ENCODE data around the gene KCND2.
"Not testable (repeated sequence)": the region's sequence is repeated elsewhere in the genome, so short reads cannot be mapped to it uniquely, and the experiment has no call there.

KCND2 gene

GRCh38 chr7:120272701-120273475, at the start of gene KCND2:
KCND2 (plus strand) TSS chr7:120273175.
- ATAC-seq = no peak

- no peak for ATAC-seq
Observed at GRCh38 chr7:120226188-120226587, 46.8 kb upstream of the KCND2 start.

- ATAC-seq = no peak
Observed at GRCh38 chr7:120227255-120227654, 45.7 kb upstream of the KCND2 start.

GRCh38 chr7:120229084-120229483, 43.9 kb upstream of the KCND2 start:
- no peak for ATAC-seq

GRCh38 chr7:120233338-120233737, 39.6 kb upstream of the KCND2 start:
- no peak for ATAC-seq

- ATAC-seq = not testable (repeated sequence)
Observed at GRCh38 chr7:120240350-120240749, 32.6 kb upstream of the KCND2 start.

- ATAC-seq = no peak
Observed at GRCh38 chr7:120241973-120242372, 31.0 kb upstream of the KCND2 start.

GRCh38 chr7:120254845-120255244, 18.1 kb upstream of the KCND2 start:
- no peak for ATAC-seq

GRCh38 chr7:120256344-120257070, 16.5 kb upstream of the KCND2 start:
- no peak for ATAC-seq

- no peak for ATAC-seq
Observed at GRCh38 chr7:120259386-120259785, 13.6 kb upstream of the KCND2 start.

GRCh38 chr7:120260111-120260510, 12.9 kb upstream of the KCND2 start:
- no peak for ATAC-seq

- no peak for ATAC-seq
Observed at GRCh38 chr7:120272261-120272660, 714 bp upstream of the KCND2 start.

- no peak for ATAC-seq
Observed at GRCh38 chr7:120273476-120273975, 551 bp downstream of the KCND2 start.

GRCh38 chr7:120274482-120274881, 1.5 kb downstream of the KCND2 start:
- no peak for ATAC-seq

- ATAC-seq = no peak
Observed at GRCh38 chr7:120274899-120275298, 1.9 kb downstream of the KCND2 start.

GRCh38 chr7:120276720-120277119, 3.7 kb downstream of the KCND2 start:
- no peak for ATAC-seq

GRCh38 chr7:120278773-120279172, 5.8 kb downstream of the KCND2 start:
- no peak for ATAC-seq

GRCh38 chr7:120280743-120281142, 7.8 kb downstream of the KCND2 start:
- ATAC-seq = no peak

GRCh38 chr7:120293027-120293426, 20.1 kb downstream of the KCND2 start:
- ATAC-seq = no peak

GRCh38 chr7:120302190-120302589, 29.2 kb downstream of the KCND2 start:
- no peak for ATAC-seq

GRCh38 chr7:120303105-120303504, 30.1 kb downstream of the KCND2 start:
- ATAC-seq = no peak

GRCh38 chr7:120304674-120305073, 31.7 kb downstream of the KCND2 start:
- ATAC-seq = no peak

GRCh38 chr7:120307991-120308545, 35.1 kb downstream of the KCND2 start:
- ATAC-seq = no peak
